GM19324 (cell line): ENCODE measurements around the gene TYSND1.
A peak's percentile ranks its signal among the peaks of the same experiment; 100 is the strongest.
"Not testable (repeated sequence)": the region's sequence is repeated elsewhere in the genome, so short reads cannot be mapped to it uniquely, and the experiment has no call there.

Experiments
- ATAC-seq: cut with Tn5 transposase; IDR thresholded peaks from one replicate; pipeline ENCODE4 v1.9.1; 2021; ENCODE audit warnings: mild to moderate bottlenecking, moderate library complexity; ENCODE audit not compliant: unreplicated experiment, low FRiP score

Gene TYSND1

DNA sequence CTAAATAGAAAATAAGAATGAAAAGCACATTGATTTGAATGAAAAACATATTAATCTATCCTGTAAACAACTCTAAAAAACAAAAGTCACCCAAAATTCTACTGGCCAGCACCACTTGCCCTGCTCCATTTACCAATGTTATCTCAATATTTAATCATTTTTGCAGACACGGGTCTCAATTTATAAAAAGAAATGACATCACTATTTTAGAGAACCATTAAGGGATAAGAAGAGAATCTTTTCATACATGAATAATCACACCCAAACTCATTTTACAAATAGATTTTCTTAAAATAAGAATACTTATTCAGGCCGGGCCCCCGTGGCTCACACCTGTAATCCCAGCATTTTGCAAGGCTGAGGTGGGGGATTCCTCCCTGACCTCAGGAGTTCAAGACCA, 19.9 kb upstream of the TYSND1 start:
- ATAC-seq = no peak

DNA sequence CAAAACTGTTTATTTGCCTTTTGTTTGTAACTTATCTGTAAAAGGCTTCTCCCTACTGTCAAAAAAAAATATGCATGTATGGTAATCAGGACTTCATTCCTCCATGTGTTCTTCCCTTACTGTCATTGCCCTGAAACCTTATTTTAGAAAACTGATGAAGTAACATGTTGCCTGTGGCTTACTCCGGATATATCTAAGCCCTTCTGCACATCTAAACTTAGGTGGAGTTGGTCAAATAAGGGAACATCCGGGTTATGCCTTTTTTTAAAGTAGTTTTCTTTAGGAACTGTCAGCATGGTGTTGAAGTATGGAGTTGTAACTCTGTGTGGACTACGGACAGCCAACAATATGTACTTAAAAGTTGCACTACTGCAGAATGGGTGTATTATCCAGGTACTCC, 17.7 kb upstream of the TYSND1 start:
- no peak for ATAC-seq

DNA sequence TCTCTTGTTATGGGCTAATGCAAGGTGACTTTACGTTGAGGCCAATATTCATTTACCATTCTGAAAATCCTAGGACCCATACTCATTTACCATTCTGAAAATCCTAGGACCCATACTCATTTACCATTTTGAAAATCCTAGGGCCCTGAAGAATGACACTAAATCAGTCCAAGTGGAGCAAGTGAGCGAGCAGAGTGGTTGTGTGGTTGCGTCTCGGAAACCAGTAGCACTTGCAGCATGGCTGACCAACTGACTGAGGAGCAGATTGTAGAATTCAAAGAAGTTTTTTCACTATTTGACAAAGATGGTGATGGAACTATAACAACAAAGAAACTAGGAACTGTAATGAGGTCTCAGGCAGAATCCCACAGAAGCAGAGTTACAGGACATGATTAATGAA, 16.9 kb upstream of the TYSND1 start:
- ATAC-seq = no peak

DNA sequence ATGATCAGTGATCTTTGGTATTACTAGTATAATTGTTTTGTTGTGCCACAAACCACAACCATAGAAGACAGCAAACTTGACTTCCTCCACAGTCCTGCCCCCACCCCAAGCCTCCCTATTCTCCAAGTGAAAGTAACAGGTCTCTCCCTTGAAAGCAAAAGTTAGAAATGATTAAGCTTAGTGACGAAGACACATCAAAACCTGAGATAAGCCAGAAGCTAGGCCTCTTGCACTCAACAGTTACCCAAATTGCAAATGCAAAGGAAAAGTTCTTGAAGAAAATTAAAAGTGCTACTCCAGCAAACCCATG, 16.3 kb upstream of the TYSND1 start:
- no peak for ATAC-seq

DNA sequence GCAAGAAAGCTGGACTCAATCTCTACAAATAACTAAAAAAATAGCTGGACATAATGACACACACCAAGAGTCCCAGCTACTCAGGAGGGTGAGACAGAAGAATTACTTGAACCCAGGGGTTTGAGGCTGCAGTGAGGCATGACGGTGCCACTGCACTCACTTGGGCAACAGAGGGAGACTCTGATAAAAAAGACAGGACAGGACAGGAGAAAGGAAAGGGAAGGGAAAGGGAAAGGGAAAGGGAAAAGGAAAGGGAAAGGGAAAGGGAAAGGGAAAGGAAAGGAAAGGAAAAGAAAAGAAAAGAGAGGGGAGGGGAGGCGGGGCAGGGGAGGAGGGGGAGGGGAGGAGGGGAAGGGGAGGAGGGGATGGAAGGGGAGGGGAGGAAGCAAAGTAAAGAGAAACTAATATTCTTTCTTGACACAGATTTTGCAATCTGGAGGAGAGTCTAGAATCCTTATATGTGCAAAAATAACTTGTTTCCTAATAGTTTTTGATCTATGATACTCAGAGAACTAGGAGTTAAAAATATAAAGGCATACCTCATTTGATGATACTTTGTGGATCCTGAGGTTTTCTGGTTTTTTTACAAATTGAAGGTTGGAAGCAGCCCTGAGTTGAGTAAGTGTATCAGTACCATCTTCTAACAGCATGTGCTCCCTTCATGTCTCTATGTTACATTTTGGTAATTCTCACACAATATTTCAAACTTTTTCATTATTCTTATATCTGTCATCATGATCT, 15.8 kb upstream of the TYSND1 start:
- no peak for ATAC-seq

DNA sequence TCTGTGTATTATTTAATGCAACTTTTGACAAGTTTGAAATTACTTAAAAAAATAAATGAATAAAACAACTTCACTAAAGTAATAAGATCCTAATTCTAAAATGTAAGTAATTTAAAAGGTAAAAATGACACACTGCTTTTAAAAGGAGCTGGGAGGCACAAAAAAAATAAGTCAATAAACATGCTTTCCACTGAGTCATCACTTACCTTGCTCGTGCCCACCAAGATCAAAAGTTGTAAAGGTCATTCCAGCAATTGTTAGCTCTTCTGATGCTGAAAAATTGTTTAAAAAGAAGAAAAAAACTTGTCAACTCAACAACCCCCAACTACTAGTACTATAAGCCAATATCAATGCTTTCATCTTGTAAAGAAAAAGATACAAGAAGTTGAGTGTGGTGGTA, 14.3 kb upstream of the TYSND1 start:
- no peak for ATAC-seq

DNA sequence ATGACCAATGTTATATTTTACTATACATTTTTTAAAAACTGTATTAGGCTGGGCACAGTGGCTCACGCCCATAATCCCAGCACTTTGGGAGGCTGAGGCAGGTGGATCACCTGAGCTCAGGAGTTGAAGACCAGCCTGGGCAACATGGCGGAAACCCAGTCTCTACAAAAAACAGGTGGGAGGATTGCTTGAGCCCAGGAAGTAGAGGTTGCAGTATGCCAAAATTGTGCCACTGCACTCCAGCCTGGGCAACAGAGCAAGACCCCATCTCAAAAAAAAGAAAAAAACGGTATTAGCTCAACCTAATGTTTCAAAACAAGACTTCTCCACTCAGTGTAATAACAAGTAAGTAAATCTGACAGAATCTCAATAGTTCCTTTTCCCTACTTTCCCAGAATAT, 12.9 kb upstream of the TYSND1 start:
- ATAC-seq = not testable (repeated sequence)

DNA sequence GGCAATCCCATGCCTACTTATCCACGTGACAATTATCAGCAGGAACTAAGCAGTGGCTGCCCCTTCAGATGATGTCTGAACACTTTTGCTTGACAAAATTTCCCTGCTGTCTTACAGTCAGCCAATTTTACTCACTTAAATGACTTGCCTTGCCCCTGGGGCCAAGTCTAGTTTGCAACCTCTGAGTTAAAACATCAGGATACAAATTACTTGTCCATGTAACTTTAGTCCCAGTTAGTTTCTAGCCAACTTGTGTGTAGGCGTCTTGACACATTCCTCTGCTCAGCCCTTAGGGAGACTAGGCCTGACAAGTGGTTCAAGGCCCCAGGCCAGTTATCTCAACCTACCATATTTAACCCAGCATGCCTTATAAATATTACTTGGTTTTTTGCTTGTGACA, 11.6 kb upstream of the TYSND1 start:
- ATAC-seq = no peak

DNA sequence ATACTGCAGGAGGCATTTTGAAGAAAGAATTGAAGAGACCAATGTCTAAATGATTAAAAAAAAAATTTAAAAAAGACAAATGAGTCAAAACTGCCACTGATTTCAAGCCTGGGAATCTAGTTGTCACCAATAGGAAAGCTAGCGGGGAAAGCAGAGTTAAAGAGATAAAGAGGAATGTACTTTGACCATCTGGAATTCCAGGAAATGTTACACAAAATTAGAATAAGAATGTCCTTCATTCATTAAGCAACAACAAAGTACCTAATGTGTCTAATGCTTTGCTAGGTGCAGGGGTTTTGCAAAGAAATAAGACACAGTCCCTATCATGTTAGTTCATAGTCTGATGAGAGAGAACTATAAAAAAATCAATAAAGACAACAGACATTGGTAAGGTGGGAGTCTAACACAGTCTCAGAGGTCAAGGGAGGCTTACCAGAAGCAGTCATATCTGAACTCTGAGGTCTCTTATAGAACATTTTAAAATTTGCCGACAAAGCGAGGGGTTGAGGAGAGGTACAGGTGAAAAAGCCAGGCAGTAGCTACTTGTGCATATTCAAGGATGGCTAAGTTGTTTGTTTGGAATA, 8.8 kb upstream of the TYSND1 start:
- ATAC-seq = no peak

DNA sequence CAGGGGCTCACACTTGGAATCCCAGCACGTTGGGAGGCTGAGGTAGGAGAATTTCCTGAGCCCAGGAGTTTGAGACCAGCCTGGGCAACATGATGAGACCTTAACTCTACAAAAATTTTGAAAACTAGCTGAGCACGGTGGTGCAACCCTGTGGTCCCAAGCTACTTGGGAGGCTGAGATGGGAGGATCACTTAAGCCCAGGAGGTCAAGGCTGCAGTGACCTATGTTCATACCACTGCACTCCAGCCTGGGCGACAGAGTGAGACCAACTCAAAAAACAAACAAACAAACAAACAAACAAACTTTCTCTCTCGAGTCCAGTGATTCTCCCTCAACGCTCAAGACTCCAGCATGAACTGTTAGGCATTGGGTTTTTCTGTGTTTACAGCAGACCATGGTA, 2.0 kb upstream of the TYSND1 start:
- no peak for ATAC-seq

DNA sequence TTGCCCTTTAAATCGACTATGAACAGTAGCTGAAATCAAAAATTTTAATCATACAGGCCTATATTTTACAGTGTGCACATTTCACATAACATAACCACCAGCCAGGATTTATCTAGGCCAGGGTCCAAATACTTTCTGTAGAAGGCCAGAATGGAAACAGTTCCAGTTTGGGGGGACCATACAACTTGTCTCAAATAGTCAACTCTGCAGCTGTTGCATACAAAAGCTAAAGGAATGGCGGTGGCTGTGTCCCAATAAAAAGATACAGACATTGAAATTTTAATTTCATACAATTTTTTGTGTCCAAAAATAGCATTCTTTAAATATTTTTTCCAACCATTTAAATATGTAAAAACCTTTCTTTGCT, 742 bp upstream of the TYSND1 start:
- no peak for ATAC-seq

DNA sequence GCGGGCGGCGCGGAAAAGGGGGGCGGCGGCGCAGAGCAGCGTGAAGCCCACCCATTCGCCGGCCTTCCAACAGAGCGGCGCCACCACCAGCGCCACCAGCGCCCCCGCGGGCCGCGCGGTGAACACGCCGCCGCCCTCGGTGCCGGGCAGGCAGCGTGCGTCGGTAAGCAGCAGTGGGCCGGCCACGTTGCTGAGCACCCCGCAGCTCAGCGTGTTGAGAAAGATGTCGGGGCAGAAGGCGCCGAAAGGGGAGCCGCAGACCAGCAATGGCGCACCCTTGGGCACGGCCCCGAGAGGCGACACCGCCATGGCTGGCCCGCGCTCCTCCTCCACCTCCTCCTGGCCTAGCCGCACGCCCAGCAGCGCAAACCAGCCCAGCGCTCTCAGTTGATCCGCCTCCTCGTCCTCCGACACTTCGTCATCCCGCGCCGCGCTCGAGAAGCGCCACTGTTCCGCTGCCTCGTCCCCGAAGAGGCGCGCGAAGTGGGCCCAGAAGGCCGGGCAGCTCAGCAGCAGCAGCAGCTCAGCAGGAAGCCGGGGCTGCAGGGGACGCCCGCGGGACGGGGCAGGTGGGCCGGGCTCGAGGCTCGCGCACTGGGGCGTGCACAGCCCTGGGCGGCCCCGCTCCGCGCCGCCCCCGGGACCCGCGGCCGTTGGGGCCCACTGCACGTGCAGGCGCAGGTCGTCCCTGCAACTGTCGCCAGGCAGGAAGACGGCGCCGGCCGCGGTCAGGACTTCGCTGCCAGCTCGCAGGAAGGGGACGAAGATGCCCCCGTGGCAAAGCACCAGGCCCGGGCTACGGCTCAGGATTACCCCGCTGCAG, 623 bp downstream of the TYSND1 start:
- ATAC-seq = peak; percentile 52

DNA sequence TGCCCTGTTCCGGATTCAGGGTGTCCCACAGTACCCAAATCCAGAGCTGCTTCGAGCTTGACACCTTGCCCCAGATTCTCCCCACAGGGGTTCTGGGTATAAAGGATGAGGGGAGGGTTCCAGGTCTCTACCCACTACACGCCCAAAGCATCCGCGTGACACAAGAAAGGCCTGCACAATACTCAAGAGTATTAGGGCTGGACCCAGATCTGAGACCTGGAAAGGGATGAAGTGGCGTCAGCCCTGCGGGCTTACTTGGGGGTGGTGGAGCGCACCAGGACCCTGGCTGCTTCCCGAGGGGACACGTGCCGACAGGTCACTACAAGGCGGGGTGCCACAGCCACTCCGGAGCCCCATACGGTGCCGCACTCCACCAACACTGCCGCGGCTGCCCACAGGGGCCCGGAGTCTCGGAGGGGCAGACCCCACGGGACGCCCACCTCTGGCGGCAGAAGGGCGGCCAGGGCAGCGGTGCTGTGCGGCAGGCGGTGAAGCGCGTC, 1.3 kb downstream of the TYSND1 start:
- ATAC-seq = peak; percentile 13

DNA sequence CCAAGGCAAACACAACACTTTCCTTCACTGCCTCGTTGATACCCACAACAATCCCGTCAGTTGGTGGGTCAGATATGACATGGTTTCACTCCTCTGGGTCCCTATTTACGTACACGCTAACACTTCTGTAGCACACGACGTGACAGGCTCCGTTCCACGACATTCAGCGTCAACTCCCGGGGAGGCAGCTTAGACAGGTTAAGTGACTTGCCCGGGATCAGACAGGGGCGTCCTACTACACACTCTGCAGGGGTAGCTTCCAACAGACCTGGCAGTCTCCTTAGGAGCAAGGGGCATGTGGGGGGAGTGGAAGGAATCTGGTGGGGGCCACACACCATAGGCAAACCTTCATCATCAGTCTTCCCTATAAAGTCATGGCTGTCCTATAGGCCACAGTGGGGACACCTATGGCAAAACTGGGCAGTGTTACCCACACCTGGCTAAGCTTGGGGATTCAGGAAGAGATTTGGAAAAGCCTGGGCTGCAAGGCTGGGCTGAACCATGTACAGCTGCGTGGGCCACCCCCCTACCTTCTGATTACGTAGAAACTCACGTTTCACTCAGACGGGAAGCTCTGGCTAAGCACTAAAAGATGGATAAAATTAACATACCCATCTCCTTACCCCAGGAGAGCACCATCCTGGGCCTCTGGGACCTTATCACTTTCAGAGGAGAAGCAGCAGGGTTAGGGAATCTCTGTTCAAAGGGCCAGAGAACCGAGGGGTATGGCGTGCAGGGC, 2.0 kb downstream of the TYSND1 start:
- no peak for ATAC-seq

DNA sequence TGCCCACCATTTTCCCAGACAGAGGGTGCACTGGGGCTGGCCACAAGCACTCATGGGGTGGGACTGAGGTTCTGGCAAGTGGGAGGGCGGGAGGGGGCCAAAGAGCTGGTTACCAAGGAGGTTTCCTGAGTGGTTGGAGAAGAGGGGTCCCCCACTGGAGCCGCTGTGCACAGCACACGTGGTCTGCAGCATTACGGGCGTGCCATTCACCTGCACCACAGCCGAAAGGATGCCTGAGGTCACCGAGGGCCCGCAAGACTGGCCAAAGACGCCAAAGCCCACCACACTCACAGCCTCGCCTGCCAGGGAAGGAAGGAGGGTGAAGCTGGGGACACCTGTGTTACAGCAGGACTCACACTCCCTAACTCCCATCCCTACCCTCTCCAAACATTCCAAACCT, 3.9 kb downstream of the TYSND1 start:
- no peak for ATAC-seq

DNA sequence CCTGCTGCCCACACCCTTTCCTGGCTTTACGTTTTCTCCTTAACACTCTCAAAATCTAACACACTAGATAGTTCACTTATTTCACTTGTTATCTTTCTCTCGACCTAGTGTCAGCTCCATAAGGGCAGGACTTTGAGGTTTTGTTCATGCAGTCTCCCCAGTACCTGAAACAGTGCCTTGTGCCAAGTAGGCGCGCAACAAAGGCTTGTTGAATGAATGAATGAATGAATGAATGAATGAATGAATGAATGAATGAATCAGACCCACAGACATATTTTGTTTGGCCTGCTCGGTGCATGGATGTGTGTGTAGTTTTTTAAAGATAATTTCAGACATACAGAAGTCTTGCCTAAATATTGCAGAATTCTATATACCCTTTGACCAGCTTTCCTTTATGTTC, 6.2 kb downstream of the TYSND1 start:
- no peak for ATAC-seq

DNA sequence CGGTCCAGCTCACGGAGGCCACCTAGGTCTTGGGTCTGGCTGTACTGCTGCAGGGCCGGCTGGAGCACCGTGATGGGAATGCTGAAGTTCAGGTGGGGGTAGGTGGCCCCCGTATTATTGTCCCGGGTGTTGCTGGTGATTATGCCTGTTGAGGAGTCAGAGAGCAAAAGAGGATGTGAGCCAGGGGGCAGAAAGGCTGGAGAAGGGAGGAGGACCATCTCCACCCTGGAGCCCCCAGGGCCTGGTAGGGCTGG, 6.6 kb downstream of the TYSND1 start:
- ATAC-seq = no peak

DNA sequence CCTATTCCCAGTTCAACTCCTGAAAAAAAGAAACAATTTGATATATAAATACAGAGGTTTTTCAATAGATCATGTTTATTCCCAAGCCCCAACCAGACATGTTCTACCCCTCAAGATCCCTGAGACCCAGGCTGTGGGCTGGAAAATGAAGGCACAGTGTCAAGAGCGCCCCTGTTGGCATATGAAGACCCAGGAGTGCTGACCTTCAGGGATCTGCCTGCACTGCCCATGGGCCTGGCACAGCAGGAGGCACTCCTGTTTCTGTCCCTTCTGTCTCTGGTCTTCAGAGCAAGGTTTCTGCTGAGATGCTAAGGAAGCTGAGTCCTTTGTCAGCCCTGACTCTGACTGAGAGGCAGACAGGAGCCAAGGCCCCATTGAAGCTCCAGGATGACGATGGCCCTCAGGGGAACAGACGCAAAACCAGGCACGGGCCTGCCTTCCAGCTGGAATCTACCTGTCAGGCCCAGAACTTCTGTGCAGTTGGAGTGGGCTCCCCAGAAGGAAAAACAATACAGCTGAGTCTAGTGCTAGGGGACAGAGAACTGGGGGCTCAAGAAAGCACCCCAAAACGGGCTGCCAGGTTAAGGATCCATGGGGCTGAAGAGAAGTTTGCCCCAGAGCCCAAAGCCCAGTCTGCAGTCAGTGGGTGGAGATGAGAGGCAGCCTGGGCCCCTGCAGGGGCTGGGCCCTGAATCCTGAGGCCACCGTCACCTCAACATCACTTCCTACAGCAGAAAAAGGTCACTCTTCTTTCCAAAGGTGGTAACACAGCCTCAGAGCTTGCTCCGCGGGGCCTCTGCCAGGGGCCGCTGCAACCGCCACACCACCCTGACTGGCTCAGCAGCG, 7.1 kb downstream of the TYSND1 start:
- ATAC-seq = no peak

DNA sequence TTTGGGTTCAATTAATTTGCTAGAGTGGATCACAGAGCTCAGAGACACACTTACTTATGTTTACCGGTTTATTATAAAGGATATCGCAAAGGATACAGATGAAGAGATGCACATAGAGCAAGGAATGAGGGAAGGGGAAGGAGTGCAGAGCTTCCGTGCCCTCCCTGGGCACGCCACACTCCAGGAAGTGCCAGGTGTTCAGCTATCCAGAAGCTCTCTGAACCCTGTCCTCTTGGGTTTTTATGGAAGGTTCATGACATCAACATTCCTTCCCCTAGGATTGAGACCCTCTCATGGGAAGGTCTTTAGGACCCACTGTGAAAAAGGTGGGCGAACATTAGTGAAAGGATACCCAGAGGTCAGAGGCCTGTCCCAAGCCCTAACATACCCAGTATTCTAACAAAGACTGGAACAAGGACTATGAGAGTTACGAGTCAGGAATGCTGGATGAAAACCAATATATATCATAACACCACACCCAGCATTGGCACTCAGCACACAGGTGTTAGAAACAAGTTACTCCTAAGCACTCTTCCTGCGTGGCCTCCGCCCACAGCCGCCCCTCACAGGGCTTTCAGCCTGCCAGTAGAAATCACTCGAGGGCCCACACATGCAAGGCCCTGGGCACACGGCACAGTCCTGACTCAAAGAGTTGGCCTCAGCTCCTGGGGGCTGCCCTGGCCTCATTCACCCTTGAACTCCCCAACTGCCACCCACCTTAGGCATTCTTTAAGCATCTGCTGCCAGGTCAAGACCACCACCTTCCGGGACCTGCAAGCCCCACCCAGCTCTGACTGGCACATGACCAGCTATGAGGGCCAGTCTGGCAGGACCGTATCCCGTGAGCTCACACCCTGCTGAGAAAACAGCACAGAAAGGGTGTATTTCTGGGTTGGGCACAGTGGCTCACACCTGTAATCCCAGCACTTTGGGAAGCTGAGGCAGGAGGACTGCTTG, 8.3 kb downstream of the TYSND1 start:
- ATAC-seq = no peak
